Measurements from ENCODE around the gene TRAF1. TPM values are rescaled to one million over a fixed set of nuclear protein-coding genes. Genes with fewer than 3 reads are reported as not detected.

Gene TRAF1
- total and polyA plus RNA-seq, 10 of the 15 experiments (the other 5 are each of a cell fraction or from before 2014, with no cell fraction given): 13.8 to 163 (median 128) TPM

- DNase-seq (ENCODE audit: low read depth, low spot score) (no peak), ATAC-seq (no peak), FAIRE-seq (no peak)
- H3K9me3 ChIP-seq (replicated peaks; ENCODE audit: control insufficient read depth, insufficient read depth, low read length): no peaks in the 10 kb centered on the region; the same call in 2 of the 3 replicates
- H3K4me2 ChIP-seq (ENCODE audit: control insufficient read depth, insufficient read depth): no peak overlapping the region
- ChIA-PET CTCF (interaction anchor here (1.0 to 4.5 kb wide), 10 partner anchors 8 to 261 kb away, joined by 3 to 22 read pairs (median 5); no protein-coding TSS in a partner anchor), POLR2A (interaction anchor here (0.6 to 2.1 kb wide), 5 partner anchors 17 to 392 kb away, joined by 3 to 6 read pairs (median 3); no protein-coding TSS in a partner anchor), SMC1A (ENCODE audit: uncharacterized antibody, unreplicated experiment) (interaction anchor here (0.7 to 2.5 kb wide), 12 partner anchors 8 to 217 kb away, joined by 3 to 9 read pairs (median 4); partner anchors contain the start of gene TRAF1), RAD21 (ENCODE audit: unreplicated experiment) (interaction anchor here (0.9 to 1.8 kb wide), 3 partner anchors 20 to 65 kb away, joined by 3 to 8 read pairs (median 7); no protein-coding TSS in a partner anchor)
- H3K27me3 ChIP-seq (replicated peaks in 1 of 2; ENCODE audit: control insufficient read depth in 2 of 2, insufficient read depth in 2 of 2, low read length in 1 of 2): no peaks in the 10 kb centered on the region
- no peaks in the 10 kb centered on the region for H3K4me1 ChIP-seq (ENCODE audit: control insufficient read depth, insufficient read depth, low read length)
- no peaks in the 10 kb centered on the region for H3K36me3 ChIP-seq (ENCODE audit: control insufficient read depth in 2 of 2, insufficient read depth in 2 of 2, low read length in 1 of 2)
- H4K20me1 ChIP-seq (ENCODE audit: control insufficient read depth, insufficient read depth): no peaks in the 10 kb centered on the region
- no peak overlapping the region for H3K4me3 ChIP-seq
- BruUV-seq (replicated peaks): no TSS peak
- H2AFZ ChIP-seq (ENCODE audit: control insufficient read depth, low read depth, low read length): no peak overlapping the region
- in situ Hi-C loops (cut with MboI): no loop called here
- intact Hi-C loops (cut with micrococcal nuclease; ENCODE audit: unreplicated experiment): no loop called here
- H3K9ac ChIP-seq (ENCODE audit: control insufficient read depth, insufficient read depth, low read length): no peak overlapping the region
- H3K27ac ChIP-seq (ENCODE audit: control insufficient read depth, insufficient read depth): no peak overlapping the region
- H3K79me2 ChIP-seq (ENCODE audit: control insufficient read depth, insufficient read depth, low read length): no peaks in the 10 kb centered on the region
- TF ChIP-seq CBX5 (IDR thresholded peaks at IDR 0.05; ENCODE audit: low read depth): no peak
- no peak for TF ChIP-seq ZBTB40 (IDR thresholded peaks at IDR 0.05; ENCODE audit: borderline replicate concordance)
- 81% methylated on average over 9 of the region's 9 CpGs for WGBS (ENCODE audit: insufficient coverage, insufficient replicate concordance, low lambda C conversion rate, missing lambda C conversion rate)
Measured at GRCh38 chr9:120951960-120952618, 25.5 kb upstream of the TRAF1 start.
